Testis (tissue), 2 donors: ENCODE results near the gene ANTXR1.

ENCODE experiments used
- POLR2A ChIP-seq: fragments of 450-650 bp; IDR thresholded peaks from one replicate; pipeline ENCODE4 v1.6.1; 2017; ENCODE audit warnings: antibody characterized with exemption, mild to moderate bottlenecking, moderate library complexity
- TF ChIP-seq, protein P1 (sequence below), 3 experiments: fragments of 450-650 bp in 2 of 3; fragments of 200-600 bp in 1 of 3; sonication (generic) in 1 of 3; IDR thresholded peaks; one replicate each; pipeline ENCODE4 v1.5.1; 2016 to 2019; ENCODE audit warnings: antibody characterized with exemption in 3 of 3, mild to moderate bottlenecking in 2 of 3, moderate library complexity in 1 of 3

GRCh38 chr2:69007603-69008002 is 5.4 kb upstream of the ANTXR1 start:
- no peak for TF ChIP-seq POLR2A
- TF ChIP-seq, protein P1, sequence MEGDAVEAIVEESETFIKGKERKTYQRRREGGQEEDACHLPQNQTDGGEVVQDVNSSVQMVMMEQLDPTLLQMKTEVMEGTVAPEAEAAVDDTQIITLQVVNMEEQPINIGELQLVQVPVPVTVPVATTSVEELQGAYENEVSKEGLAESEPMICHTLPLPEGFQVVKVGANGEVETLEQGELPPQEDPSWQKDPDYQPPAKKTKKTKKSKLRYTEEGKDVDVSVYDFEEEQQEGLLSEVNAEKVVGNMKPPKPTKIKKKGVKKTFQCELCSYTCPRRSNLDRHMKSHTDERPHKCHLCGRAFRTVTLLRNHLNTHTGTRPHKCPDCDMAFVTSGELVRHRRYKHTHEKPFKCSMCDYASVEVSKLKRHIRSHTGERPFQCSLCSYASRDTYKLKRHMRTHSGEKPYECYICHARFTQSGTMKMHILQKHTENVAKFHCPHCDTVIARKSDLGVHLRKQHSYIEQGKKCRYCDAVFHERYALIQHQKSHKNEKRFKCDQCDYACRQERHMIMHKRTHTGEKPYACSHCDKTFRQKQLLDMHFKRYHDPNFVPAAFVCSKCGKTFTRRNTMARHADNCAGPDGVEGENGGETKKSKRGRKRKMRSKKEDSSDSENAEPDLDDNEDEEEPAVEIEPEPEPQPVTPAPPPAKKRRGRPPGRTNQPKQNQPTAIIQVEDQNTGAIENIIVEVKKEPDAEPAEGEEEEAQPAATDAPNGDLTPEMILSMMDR (IDR thresholded peaks at IDR 0.05): no peak
